Measurements from ENCODE around the gene WDFY2. TPM values are rescaled to one million over a fixed set of nuclear protein-coding genes. Genes with fewer than 3 reads are reported as not detected.

WDFY2 gene
- total RNA-seq, 3 donors from 2014 or later (not counting 1 experiment from before 2014, with no cell fraction given), result 29.5 to 32.1 (median 31.3) TPM

DNA sequence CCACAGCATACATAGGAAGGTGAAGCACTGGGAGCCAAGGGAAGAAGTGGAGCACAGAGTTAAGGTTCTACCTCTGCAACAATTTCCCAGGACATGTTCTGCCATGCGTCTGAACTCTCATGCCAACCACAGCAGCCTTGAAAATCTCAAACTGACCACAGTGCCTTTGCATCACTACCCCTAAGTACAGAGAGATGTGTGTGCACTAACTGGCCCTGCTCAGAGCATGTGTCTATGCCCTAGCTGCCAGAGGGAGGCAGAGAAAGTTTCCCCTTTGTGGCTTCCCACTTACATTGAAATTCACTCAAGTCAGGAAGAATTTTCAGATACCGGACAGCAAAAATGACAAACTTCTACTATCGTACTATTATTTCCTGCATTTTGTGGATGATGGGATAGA lies 26.8 kb upstream of the WDFY2 start:
- no peak overlapping the region for H3K4me3 ChIP-seq (ENCODE audit: low read length)
- Mint-ChIP-seq H3K4me1 (peaks cover 31 to 32% of the 10 kb centered on the region in 2 donors), H3K27ac (no peak overlapping the region), H3K27me3 (ENCODE audit: low read depth in 2 of 2) (peaks cover 0 to 3% of the 10 kb centered on the region in 2 donors), H3K9me3 (peaks cover 0 to 2% of the 10 kb centered on the region in 2 donors), H3K36me3 (peaks cover 9% of the 10 kb centered on the region), H3K4me3 (no peak overlapping the region)
- no peak overlapping the region for H3K27ac ChIP-seq (ENCODE audit: low read length)
- no peaks in the 10 kb centered on the region for H3K36me3 ChIP-seq (ENCODE audit: control insufficient read depth, insufficient read depth, low read length)
- H3K4me1 ChIP-seq (ENCODE audit: control insufficient read depth, insufficient read depth, low read length), result peaks cover 5% of the 10 kb centered on the region
- DNase-seq (no peak), ATAC-seq (no peak)
- TF ChIP-seq, protein P1, sequence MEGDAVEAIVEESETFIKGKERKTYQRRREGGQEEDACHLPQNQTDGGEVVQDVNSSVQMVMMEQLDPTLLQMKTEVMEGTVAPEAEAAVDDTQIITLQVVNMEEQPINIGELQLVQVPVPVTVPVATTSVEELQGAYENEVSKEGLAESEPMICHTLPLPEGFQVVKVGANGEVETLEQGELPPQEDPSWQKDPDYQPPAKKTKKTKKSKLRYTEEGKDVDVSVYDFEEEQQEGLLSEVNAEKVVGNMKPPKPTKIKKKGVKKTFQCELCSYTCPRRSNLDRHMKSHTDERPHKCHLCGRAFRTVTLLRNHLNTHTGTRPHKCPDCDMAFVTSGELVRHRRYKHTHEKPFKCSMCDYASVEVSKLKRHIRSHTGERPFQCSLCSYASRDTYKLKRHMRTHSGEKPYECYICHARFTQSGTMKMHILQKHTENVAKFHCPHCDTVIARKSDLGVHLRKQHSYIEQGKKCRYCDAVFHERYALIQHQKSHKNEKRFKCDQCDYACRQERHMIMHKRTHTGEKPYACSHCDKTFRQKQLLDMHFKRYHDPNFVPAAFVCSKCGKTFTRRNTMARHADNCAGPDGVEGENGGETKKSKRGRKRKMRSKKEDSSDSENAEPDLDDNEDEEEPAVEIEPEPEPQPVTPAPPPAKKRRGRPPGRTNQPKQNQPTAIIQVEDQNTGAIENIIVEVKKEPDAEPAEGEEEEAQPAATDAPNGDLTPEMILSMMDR (IDR thresholded peaks at IDR 0.05), result no peak
- H3K9me3 ChIP-seq (ENCODE audit: control insufficient read depth, insufficient read depth, low read length), result no peaks in the 10 kb centered on the region
- no peaks in the 10 kb centered on the region for H3K27me3 ChIP-seq (ENCODE audit: control insufficient read depth, insufficient read depth, low read length)
- WGBS (ENCODE audit: insufficient coverage), result 87% methylated on average over 2 of the region's 3 CpGs
- intact Hi-C loops (cut with micrococcal nuclease), result no loop called here

DNA sequence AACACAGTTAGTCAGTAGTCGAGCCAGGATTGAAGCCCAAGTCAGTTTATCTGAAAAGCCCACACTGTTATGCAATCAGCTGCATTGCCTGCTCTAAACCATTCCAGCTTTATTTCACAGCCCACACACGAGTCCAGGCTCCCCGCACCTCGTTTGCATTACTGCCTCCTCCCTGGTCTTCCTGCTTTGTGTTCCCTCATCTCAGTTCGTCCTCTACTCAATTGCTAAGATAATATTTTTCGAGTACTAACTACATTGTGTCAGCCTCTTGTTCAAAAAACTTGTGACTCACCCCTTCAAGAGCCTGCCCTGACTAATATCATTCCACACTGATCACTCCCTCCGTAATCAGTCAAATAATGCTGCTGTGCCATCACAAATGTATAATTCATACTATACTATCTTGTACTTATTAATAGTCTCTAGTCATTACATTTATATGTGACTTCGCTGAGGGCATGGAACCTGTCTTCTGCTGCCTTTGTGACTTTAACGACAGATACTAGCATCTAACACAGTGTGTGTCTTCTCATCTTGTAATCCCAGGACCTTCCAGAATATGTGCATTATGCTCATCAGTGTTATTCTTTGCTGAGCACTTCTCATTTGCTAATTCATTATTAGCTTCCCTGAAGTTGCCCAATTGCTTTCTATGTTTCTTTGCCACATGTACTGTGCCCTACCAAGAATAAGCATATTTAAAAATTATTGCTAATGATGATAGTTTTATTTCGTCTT lies 26.2 kb upstream of the WDFY2 start:
- Mint-ChIP-seq H3K4me3 (no peak overlapping the region), H3K9me3 (peaks cover 0 to 2% of the 10 kb centered on the region in 2 donors), H3K4me1 (peaks cover 32 to 33% of the 10 kb centered on the region in 2 donors), H3K27me3 (ENCODE audit: low read depth in 2 of 2) (peaks cover 0 to 3% of the 10 kb centered on the region in 2 donors), H3K36me3 (peaks cover 9% of the 10 kb centered on the region), H3K27ac (no peak overlapping the region)
- peaks cover 5% of the 10 kb centered on the region for H3K4me1 ChIP-seq (ENCODE audit: control insufficient read depth, insufficient read depth, low read length)
- TF ChIP-seq, protein P1 (IDR thresholded peaks at IDR 0.05), result no peak
- intact Hi-C loops (cut with micrococcal nuclease), result no loop called here
- H3K36me3 ChIP-seq (ENCODE audit: control insufficient read depth, insufficient read depth, low read length), result no peaks in the 10 kb centered on the region
- H3K4me3 ChIP-seq (ENCODE audit: low read length), result no peak overlapping the region
- no peaks in the 10 kb centered on the region for H3K27me3 ChIP-seq (ENCODE audit: control insufficient read depth, insufficient read depth, low read length)
- ATAC-seq, result no peak
- no peaks in the 10 kb centered on the region for H3K9me3 ChIP-seq (ENCODE audit: control insufficient read depth, insufficient read depth, low read length)
- no peak for DNase-seq
- WGBS (ENCODE audit: insufficient coverage), result 86% methylated on average over 10 of the region's 10 CpGs
- no peak overlapping the region for H3K27ac ChIP-seq (ENCODE audit: low read length)

DNA sequence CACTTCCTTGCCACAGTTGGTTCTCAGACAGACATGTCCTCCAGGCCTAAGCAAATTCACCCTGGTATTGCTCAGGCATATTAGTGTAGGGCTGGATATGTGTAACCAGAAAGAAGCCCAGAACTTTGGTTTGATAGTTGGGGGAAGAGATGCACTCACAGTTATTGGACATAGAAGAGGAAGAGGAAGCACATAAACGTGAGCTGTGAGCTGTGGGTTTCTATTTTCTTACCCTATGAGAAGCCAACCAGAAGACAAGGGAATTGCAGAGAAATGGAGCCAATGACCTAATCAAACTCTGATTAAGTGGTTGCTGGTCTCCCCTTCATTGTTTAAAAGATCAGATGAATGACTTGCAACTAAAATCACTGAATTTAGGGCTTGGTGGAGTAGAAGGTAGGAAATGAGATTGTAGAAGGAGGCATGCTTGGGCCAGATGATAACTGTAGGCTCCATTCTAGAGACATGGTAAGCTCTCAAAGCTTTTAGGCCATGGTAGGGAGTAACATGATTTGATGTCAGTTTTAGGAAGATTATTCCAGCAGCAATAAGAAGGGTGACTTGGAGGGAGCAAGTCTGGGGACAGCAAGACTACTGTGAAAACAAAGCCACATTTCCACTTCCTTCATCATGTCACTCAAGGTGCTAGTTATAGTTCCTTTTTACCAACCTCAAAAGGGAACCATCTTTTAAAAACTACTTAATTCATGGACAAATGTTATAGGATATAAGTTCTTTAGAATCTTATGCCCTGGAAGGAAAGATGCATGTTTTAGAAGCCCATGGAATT lies 24.1 kb upstream of the WDFY2 start:
- peaks cover 32 to 33% of the 10 kb centered on the region in 2 donors for H3K4me1 Mint-ChIP-seq
- H3K9me3 ChIP-seq (ENCODE audit: control insufficient read depth, insufficient read depth, low read length), result no peaks in the 10 kb centered on the region
- H3K4me1 ChIP-seq (ENCODE audit: control insufficient read depth, insufficient read depth, low read length), result peaks cover 5% of the 10 kb centered on the region
- no peak for DNase-seq
- peak overlapping the region; percentile 4 to 17 for H3K27ac Mint-ChIP-seq
- H3K27me3 ChIP-seq (ENCODE audit: control insufficient read depth, insufficient read depth, low read length), result no peaks in the 10 kb centered on the region
- H3K4me3 ChIP-seq (ENCODE audit: low read length), result no peak overlapping the region
- H3K4me3 Mint-ChIP-seq, result no peak overlapping the region
- peaks cover 0 to 2% of the 10 kb centered on the region in 2 donors for H3K9me3 Mint-ChIP-seq
- intact Hi-C loops (cut with micrococcal nuclease), result no loop called here
- H3K27me3 Mint-ChIP-seq (ENCODE audit: low read depth in 2 of 2), result peaks cover 0 to 3% of the 10 kb centered on the region in 2 donors
- TF ChIP-seq, protein P1 (IDR thresholded peaks at IDR 0.05), result no peak
- ATAC-seq, result peak in 1 of 3 donors; percentile 36
- peaks cover 3% of the 10 kb centered on the region for H3K36me3 Mint-ChIP-seq
- H3K27ac ChIP-seq (ENCODE audit: low read length), result peak overlapping the region; percentile 10
- WGBS (ENCODE audit: insufficient coverage), result 0% methylated on average over 1 of the region's 1 CpG
- no peaks in the 10 kb centered on the region for H3K36me3 ChIP-seq (ENCODE audit: control insufficient read depth, insufficient read depth, low read length)
